ENCODE data around the gene SIVA1. TPM values are rescaled to one million over a fixed set of nuclear protein-coding genes. Genes with fewer than 3 reads are reported as not detected.

SIVA1 gene
- total RNA-seq, 2 donors from 2014 or later: 72.9 TPM

DNA sequence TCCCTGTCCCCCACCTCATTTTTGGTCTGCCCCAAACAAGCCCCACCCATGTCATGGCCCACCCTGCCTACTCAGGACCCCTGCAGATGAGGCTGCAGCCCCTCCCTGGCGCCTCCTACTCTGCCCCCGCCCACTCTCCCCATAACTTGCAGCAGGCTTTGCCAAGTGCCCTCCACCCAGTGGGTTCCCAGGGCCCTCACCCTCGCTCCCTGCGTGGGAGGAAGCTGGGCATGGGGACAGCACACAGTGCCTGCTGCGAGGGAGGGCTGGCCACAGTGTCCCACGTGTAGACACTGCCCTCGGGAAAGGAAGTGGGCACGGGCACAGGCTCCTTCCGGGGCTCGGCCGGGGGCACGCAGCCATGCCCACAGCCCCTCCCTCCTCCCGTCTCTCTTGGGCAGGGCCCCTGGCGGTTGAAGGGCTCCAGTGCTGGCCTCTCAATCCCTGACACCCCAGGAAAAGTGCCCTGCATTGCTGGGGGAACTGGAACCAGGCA, 33.2 kb downstream of the SIVA1 start:
- ATAC-seq (replicated peaks in 1 of 2): peak in 1 of 2 donors; percentile 30
- H3K27ac Mint-ChIP-seq: no peak overlapping the region
- no peaks in the 10 kb centered on the region for H3K27me3 Mint-ChIP-seq (ENCODE audit: low read depth)
- no peak for DNase-seq
- H3K9me3 Mint-ChIP-seq: no peaks in the 10 kb centered on the region
- peaks cover 0 to 1% of the 10 kb centered on the region in 2 donors for H3K36me3 Mint-ChIP-seq (ENCODE audit: insufficient read depth in 2 of 2)
- peaks cover 6% of the 10 kb centered on the region for H3K4me1 Mint-ChIP-seq (ENCODE audit: low read depth)
- H3K4me3 Mint-ChIP-seq: no peak overlapping the region

- DNase-seq (no peak), ATAC-seq (replicated peaks in 1 of 2) (no peak)
- no peak overlapping the region for H3K4me3 Mint-ChIP-seq
- peaks cover 6% of the 10 kb centered on the region for H3K4me1 Mint-ChIP-seq (ENCODE audit: low read depth)
- no peaks in the 10 kb centered on the region for H3K27me3 Mint-ChIP-seq (ENCODE audit: low read depth)
- H3K36me3 Mint-ChIP-seq (ENCODE audit: insufficient read depth in 2 of 2): peaks cover 0 to 1% of the 10 kb centered on the region in 2 donors
- H3K9me3 Mint-ChIP-seq: no peaks in the 10 kb centered on the region
- no peak overlapping the region for H3K27ac Mint-ChIP-seq
Measured at GRCh38 chr14:104786726-104787675, 34.1 kb downstream of the SIVA1 start.

- Mint-ChIP-seq H3K36me3 (ENCODE audit: insufficient read depth in 2 of 2) (peaks cover 0 to 1% of the 10 kb centered on the region in 2 donors), H3K27ac (no peak overlapping the region), H3K4me1 (ENCODE audit: low read depth) (peaks cover 10% of the 10 kb centered on the region), H3K27me3 (ENCODE audit: low read depth) (no peaks in the 10 kb centered on the region), H3K9me3 (no peaks in the 10 kb centered on the region), H3K4me3 (no peak overlapping the region)
- ATAC-seq (replicated peaks in 1 of 2) (no peak), DNase-seq (no peak)
Measured at GRCh38 chr14:104787736-104788135, 34.8 kb downstream of the SIVA1 start.

GRCh38 chr14:104788161-104788818, 35.3 kb downstream of the SIVA1 start:
- DNase-seq (no peak), ATAC-seq (replicated peaks in 1 of 2) (no peak)
- Mint-ChIP-seq H3K9me3 (no peaks in the 10 kb centered on the region), H3K4me3 (no peak overlapping the region), H3K4me1 (ENCODE audit: low read depth) (peaks cover 15% of the 10 kb centered on the region), H3K27me3 (ENCODE audit: low read depth) (no peaks in the 10 kb centered on the region), H3K36me3 (ENCODE audit: insufficient read depth in 2 of 2) (peaks cover 0 to 1% of the 10 kb centered on the region in 2 donors), H3K27ac (no peak overlapping the region)

DNA sequence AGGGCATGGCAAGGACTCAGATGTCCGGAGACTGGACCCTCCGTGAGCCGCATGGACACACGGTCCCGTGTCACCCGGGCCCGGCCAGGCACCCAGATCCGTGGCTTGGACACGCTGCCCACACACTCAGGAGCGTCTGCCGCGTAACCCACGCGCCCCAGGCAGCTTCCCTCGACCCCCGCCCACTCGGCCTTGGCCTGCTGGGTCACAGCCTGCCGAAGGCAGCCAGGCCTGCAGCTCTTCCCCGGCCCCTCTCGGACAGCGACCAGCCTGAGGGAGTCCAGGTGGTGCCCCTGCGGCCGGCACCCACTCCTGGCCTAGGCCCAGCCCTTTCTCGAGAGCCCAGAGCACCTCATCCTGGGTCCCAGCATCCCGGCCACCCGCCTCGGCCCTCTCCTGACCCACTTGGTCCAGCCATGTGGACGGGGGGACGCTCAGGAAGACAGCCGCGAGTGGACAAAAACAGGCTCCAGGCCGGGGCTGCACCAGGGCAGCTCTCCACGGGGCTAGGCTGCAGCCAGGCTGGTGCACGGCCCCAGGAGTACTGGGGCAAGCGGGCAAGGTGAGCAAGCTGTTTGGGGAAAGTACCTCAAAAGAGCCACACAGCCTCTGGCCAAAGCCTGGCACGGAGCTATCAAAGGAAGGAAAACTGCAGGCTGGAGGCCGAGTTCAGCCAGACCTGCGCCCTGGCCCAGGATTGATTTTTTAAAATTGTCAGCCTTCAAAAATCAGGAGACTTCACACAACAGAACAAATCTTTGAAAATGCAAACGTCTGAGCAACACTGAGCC, 36.1 kb downstream of the SIVA1 start:
- H3K27me3 Mint-ChIP-seq (ENCODE audit: low read depth): no peaks in the 10 kb centered on the region
- DNase-seq (no peak), ATAC-seq (replicated peaks in 1 of 2) (no peak)
- H3K36me3 Mint-ChIP-seq (ENCODE audit: insufficient read depth in 2 of 2): peaks cover 0 to 1% of the 10 kb centered on the region in 2 donors
- no peak overlapping the region for H3K27ac Mint-ChIP-seq
- no peaks in the 10 kb centered on the region for H3K9me3 Mint-ChIP-seq
- H3K4me3 Mint-ChIP-seq: no peak overlapping the region
- H3K4me1 Mint-ChIP-seq (ENCODE audit: low read depth): peaks cover 23% of the 10 kb centered on the region

GRCh38 chr14:104789752-104790743, 37.1 kb downstream of the SIVA1 start:
- ATAC-seq (replicated peaks in 1 of 2): no peak
- H3K4me1 Mint-ChIP-seq (ENCODE audit: low read depth): peaks cover 30% of the 10 kb centered on the region
- no peak overlapping the region for H3K4me3 Mint-ChIP-seq
- no peaks in the 10 kb centered on the region for H3K27me3 Mint-ChIP-seq (ENCODE audit: low read depth)
- H3K27ac Mint-ChIP-seq: no peak overlapping the region
- H3K9me3 Mint-ChIP-seq: no peaks in the 10 kb centered on the region
- peaks cover 0 to 1% of the 10 kb centered on the region in 2 donors for H3K36me3 Mint-ChIP-seq (ENCODE audit: insufficient read depth in 2 of 2)
- no peak for DNase-seq

DNA sequence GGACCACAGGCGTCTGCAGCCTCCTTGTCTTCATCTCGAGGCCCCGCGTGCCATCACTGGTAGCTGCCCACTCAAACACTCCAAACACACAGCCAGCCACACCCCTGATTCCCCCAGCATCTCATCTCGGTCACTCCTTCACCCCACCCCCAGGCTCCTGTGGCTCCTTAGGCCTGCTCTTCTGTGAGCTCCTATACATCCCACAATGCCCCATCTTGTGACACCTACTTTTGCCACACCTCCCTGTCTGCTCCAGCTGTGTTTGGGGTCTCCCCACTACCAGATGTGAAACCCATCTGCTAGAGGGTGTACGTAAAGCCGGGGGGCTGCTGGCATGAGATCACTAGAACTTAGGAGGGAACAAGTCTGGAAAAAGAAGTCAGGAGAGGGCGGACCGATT, 38.5 kb downstream of the SIVA1 start:
- no peak for DNase-seq
- ATAC-seq (replicated peaks in 1 of 2): no peak
- Mint-ChIP-seq H3K27me3 (ENCODE audit: low read depth) (no peaks in the 10 kb centered on the region), H3K36me3 (ENCODE audit: insufficient read depth in 2 of 2) (peaks cover 0 to 1% of the 10 kb centered on the region in 2 donors), H3K27ac (no peak overlapping the region), H3K4me3 (no peak overlapping the region), H3K9me3 (no peaks in the 10 kb centered on the region), H3K4me1 (ENCODE audit: low read depth) (peaks cover 36% of the 10 kb centered on the region)

- ATAC-seq (replicated peaks in 1 of 2): no peak
- no peak overlapping the region for H3K27ac Mint-ChIP-seq
- no peak overlapping the region for H3K4me3 Mint-ChIP-seq
Measured at GRCh38 chr14:104792101-104792884, 39.3 kb downstream of the SIVA1 start.

GRCh38 chr14:104792945-104793702, 40.2 kb downstream of the SIVA1 start:
- no peaks in the 10 kb centered on the region for H3K9me3 Mint-ChIP-seq
- no peak for ATAC-seq (replicated peaks in 1 of 2)
- no peak overlapping the region for H3K27ac Mint-ChIP-seq
- peaks cover 0 to 1% of the 10 kb centered on the region in 2 donors for H3K36me3 Mint-ChIP-seq (ENCODE audit: insufficient read depth in 2 of 2)
- H3K27me3 Mint-ChIP-seq (ENCODE audit: low read depth): no peaks in the 10 kb centered on the region
- H3K4me1 Mint-ChIP-seq (ENCODE audit: low read depth): peaks cover 43% of the 10 kb centered on the region
- DNase-seq: no peak
- peak overlapping the region; percentile 91 to 95 for H3K4me3 Mint-ChIP-seq

More at GRCh38 chr14:104792101-104792884, 39.3 kb downstream of the SIVA1 start:
- no peak for DNase-seq
- peaks cover 0 to 1% of the 10 kb centered on the region in 2 donors for H3K36me3 Mint-ChIP-seq (ENCODE audit: insufficient read depth in 2 of 2)
- H3K27me3 Mint-ChIP-seq (ENCODE audit: low read depth): no peaks in the 10 kb centered on the region
- H3K9me3 Mint-ChIP-seq: no peaks in the 10 kb centered on the region
- H3K4me1 Mint-ChIP-seq (ENCODE audit: low read depth): peaks cover 45% of the 10 kb centered on the region

DNA sequence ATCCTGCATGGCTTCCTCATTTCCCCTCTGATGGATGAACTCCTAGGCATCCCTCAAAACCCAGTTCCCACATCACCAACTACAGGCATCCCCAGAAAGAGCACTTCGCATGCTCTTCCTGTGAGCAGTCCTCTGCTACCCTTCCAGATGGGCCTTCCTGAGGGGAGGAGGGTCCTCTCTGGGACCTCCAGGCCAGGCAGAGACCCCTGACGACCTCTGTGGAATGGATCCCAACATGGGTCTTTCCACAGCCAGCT, 40.7 kb downstream of the SIVA1 start:
- Mint-ChIP-seq H3K27ac (no peak overlapping the region), H3K4me1 (ENCODE audit: low read depth) (peaks cover 40% of the 10 kb centered on the region), H3K36me3 (ENCODE audit: insufficient read depth in 2 of 2) (peaks cover 0 to 1% of the 10 kb centered on the region in 2 donors), H3K4me3 (peak overlapping the region; percentile 91 to 95), H3K27me3 (ENCODE audit: low read depth) (no peaks in the 10 kb centered on the region), H3K9me3 (no peaks in the 10 kb centered on the region)
- ATAC-seq (replicated peaks in 1 of 2) (no peak), DNase-seq (no peak)

GRCh38 chr14:104794099-104794498, 41.2 kb downstream of the SIVA1 start:
- Mint-ChIP-seq H3K36me3 (ENCODE audit: insufficient read depth in 2 of 2) (peaks cover 0 to 1% of the 10 kb centered on the region in 2 donors), H3K27me3 (ENCODE audit: low read depth) (no peaks in the 10 kb centered on the region), H3K4me3 (peak overlapping the region; percentile 91 to 95), H3K9me3 (no peaks in the 10 kb centered on the region), H3K4me1 (ENCODE audit: low read depth) (peaks cover 40% of the 10 kb centered on the region), H3K27ac (no peak overlapping the region)
- no peak for ATAC-seq (replicated peaks in 1 of 2)
- peak in 1 of 2 donors; percentile 49 for DNase-seq
